Measurements from ENCODE around the gene WWC2. TPM values are rescaled to one million over a fixed set of nuclear protein-coding genes. Genes with fewer than 3 reads are reported as not detected.

The WWC2 gene
- total RNA-seq, 6 donors from 2014 or later, result 87.0 to 179 (median 121) TPM

- Histone ChIP-seq H3K4me3 (no peak overlapping the region), H3K36me3 (peaks cover 0 to 18% (median 7%) of the 10 kb centered on the region in 4 donors), H3K9me3 (no peaks in the 10 kb centered on the region), H3K4me1 (no peaks in the 10 kb centered on the region), H3K27ac (no peak overlapping the region), H3K27me3 (no peaks in the 10 kb centered on the region)
- WGBS, 2 donors, result 77 to 81% methylated on average over 5 of the region's 5 CpGs
- TF ChIP-seq CTCF (IDR thresholded peaks at IDR 0.05) (no peak), POLR2A (IDR thresholded peaks at IDR 0.05) (no peak), EP300 (IDR thresholded peaks at IDR 0.05) (no peak), POLR2AphosphoS5 (IDR thresholded peaks at IDR 0.05) (no peak)
- DNase-seq (no peak), ATAC-seq (ENCODE audit: low FRiP score in 2 of 2) (no peak)
Observed at GRCh38 chr4:183300655-183301054, 201.6 kb downstream of the WWC2 start.

GRCh38 chr4:183303301-183303700, 204.2 kb downstream of the WWC2 start:
- Histone ChIP-seq H3K27ac (no peak overlapping the region), H3K4me1 (no peaks in the 10 kb centered on the region), H3K27me3 (no peaks in the 10 kb centered on the region), H3K9me3 (no peaks in the 10 kb centered on the region), H3K4me3 (no peak overlapping the region), H3K36me3 (peaks cover 0 to 7% (median 0%) of the 10 kb centered on the region in 4 donors)
- DNase-seq (no peak), ATAC-seq (ENCODE audit: low FRiP score in 2 of 2) (peak in 1 of 2 donors; percentile 60)
- WGBS, 2 donors, result 62 to 73% methylated on average over 4 of the region's 4 CpGs
- TF ChIP-seq POLR2AphosphoS5 (IDR thresholded peaks at IDR 0.05) (no peak), POLR2A (IDR thresholded peaks at IDR 0.05) (no peak), CTCF (IDR thresholded peaks at IDR 0.05) (no peak), EP300 (IDR thresholded peaks at IDR 0.05) (no peak)

- Histone ChIP-seq H3K27ac (no peak overlapping the region), H3K36me3 (peaks cover 0 to 7% (median 0%) of the 10 kb centered on the region in 4 donors), H3K4me1 (no peaks in the 10 kb centered on the region), H3K4me3 (no peak overlapping the region), H3K9me3 (no peaks in the 10 kb centered on the region), H3K27me3 (no peaks in the 10 kb centered on the region)
- ATAC-seq (ENCODE audit: low FRiP score in 2 of 2), result no peak
- DNase-seq, result no peak
- TF ChIP-seq POLR2AphosphoS5 (IDR thresholded peaks at IDR 0.05) (no peak), CTCF (IDR thresholded peaks at IDR 0.05) (no peak)
- 78 to 93% methylated on average over 4 of the region's 4 CpGs for WGBS, 2 donors
Observed at GRCh38 chr4:183304067-183304466, 205.0 kb downstream of the WWC2 start.

- TF ChIP-seq EP300 (IDR thresholded peaks at IDR 0.05) (no peak), POLR2AphosphoS5 (IDR thresholded peaks at IDR 0.05) (no peak), CTCF (IDR thresholded peaks at IDR 0.05) (no peak), POLR2A (IDR thresholded peaks at IDR 0.05) (no peak)
- no peaks in the 10 kb centered on the region for H3K9me3 ChIP-seq
- no peaks in the 10 kb centered on the region for H3K27me3 ChIP-seq
- no peaks in the 10 kb centered on the region for H3K4me1 ChIP-seq
- H3K27ac ChIP-seq, result no peak overlapping the region
- ATAC-seq (ENCODE audit: low FRiP score in 2 of 2) (no peak), DNase-seq (no peak)
- H3K4me3 ChIP-seq, result no peak overlapping the region
- 89 to 93% methylated on average over 2 of the region's 2 CpGs for WGBS, 2 donors
- peaks cover 0 to 7% (median 0%) of the 10 kb centered on the region in 4 donors for H3K36me3 ChIP-seq
Observed at GRCh38 chr4:183304538-183304937, 205.5 kb downstream of the WWC2 start.

- H3K27ac ChIP-seq, result no peak overlapping the region
- 92 to 93% methylated on average over 3 of the region's 3 CpGs for WGBS, 2 donors
- no peaks in the 10 kb centered on the region for H3K4me1 ChIP-seq
- peaks cover 0 to 8% (median 0%) of the 10 kb centered on the region in 4 donors for H3K36me3 ChIP-seq
- TF ChIP-seq EP300 (IDR thresholded peaks at IDR 0.05) (no peak), CTCF (IDR thresholded peaks at IDR 0.05) (no peak), POLR2A (IDR thresholded peaks at IDR 0.05) (no peak), POLR2AphosphoS5 (IDR thresholded peaks at IDR 0.05) (no peak)
- H3K4me3 ChIP-seq, result no peak overlapping the region
- no peaks in the 10 kb centered on the region for H3K9me3 ChIP-seq
- DNase-seq, result no peak
- no peak for ATAC-seq (ENCODE audit: low FRiP score in 2 of 2)
- no peaks in the 10 kb centered on the region for H3K27me3 ChIP-seq
Observed at GRCh38 chr4:183306811-183307210, 207.8 kb downstream of the WWC2 start.
